Measurements from ENCODE around the gene TMEM179B.
"Not testable (repeated sequence)": the region's sequence is repeated elsewhere in the genome, so short reads cannot be mapped to it uniquely, and the experiment has no call there.

TMEM179B gene

GRCh38 chr11:62805076-62805892 lies 18.1 kb downstream of the TMEM179B start, which contains the start of gene NXF1:
Gene NXF1, minus strand, starts transcription at chr11:62805440. Its CDS starts 84 bp downstream, at chr11:62805356.
- no peaks in the 10 kb centered on the region for H3K27me3 ChIP-seq (ENCODE audit: control insufficient read depth in 5 of 5, insufficient read depth in 4 of 5, low read length in 5 of 5)
- H3K4me3 ChIP-seq (ENCODE audit: low read depth in 1 of 5, low read length in 5 of 5) = peak within 1 kb of the TSS; percentile 92 to 94 (median 93)
- peaks cover 3 to 31% (median 24%) of the 10 kb centered on the region in 5 donors for H3K4me1 ChIP-seq (ENCODE audit: control insufficient read depth in 5 of 5, insufficient read depth in 5 of 5, low read length in 5 of 5)
- no peaks in the 10 kb centered on the region for H3K9me3 ChIP-seq (ENCODE audit: control insufficient read depth in 5 of 5, low read length in 5 of 5)
- H3K9ac ChIP-seq (ENCODE audit: low read length in 5 of 5) = peak within 1 kb of the TSS; percentile 30 to 98 (median 93)
- H3K27ac ChIP-seq (ENCODE audit: low read depth, low read length) = peak within 1 kb of the TSS; percentile 77
- H3K36me3 ChIP-seq (ENCODE audit: control insufficient read depth in 5 of 5, insufficient read depth in 5 of 5, low read length in 5 of 5) = peaks cover 4 to 40% (median 35%) of the 10 kb centered on the region in 5 donors

- H3K27ac ChIP-seq (ENCODE audit: low read depth, low read length) = peak overlapping the region; percentile 77
- H3K4me1 ChIP-seq (ENCODE audit: control insufficient read depth in 5 of 5, insufficient read depth in 5 of 5, low read length in 5 of 5) = peaks cover 3 to 31% (median 24%) of the 10 kb centered on the region in 5 donors
- H3K4me3 ChIP-seq (ENCODE audit: low read depth in 1 of 5, low read length in 5 of 5) = peak overlapping the region; percentile 92 to 94 (median 93)
- H3K9ac ChIP-seq (ENCODE audit: low read length in 5 of 5) = peak overlapping the region in 4 of 5 donors; percentile 31 to 93 (median 70)
- no peaks in the 10 kb centered on the region for H3K27me3 ChIP-seq (ENCODE audit: control insufficient read depth in 5 of 5, insufficient read depth in 4 of 5, low read length in 5 of 5)
- peaks cover 4 to 33% (median 28%) of the 10 kb centered on the region in 5 donors for H3K36me3 ChIP-seq (ENCODE audit: control insufficient read depth in 5 of 5, insufficient read depth in 5 of 5, low read length in 5 of 5)
- no peaks in the 10 kb centered on the region for H3K9me3 ChIP-seq (ENCODE audit: control insufficient read depth in 5 of 5, low read length in 5 of 5)
These were observed 18.8 kb downstream of the TMEM179B start for GRCh38 chr11:62805961-62806441.

- H3K36me3 ChIP-seq (ENCODE audit: control insufficient read depth in 5 of 5, insufficient read depth in 5 of 5, low read length in 5 of 5) = peaks cover 0 to 27% (median 21%) of the 10 kb centered on the region in 5 donors
- peaks cover 3 to 31% (median 24%) of the 10 kb centered on the region in 5 donors for H3K4me1 ChIP-seq (ENCODE audit: control insufficient read depth in 5 of 5, insufficient read depth in 5 of 5, low read length in 5 of 5)
- no peaks in the 10 kb centered on the region for H3K9me3 ChIP-seq (ENCODE audit: control insufficient read depth in 5 of 5, low read length in 5 of 5)
- peak overlapping the region in 1 of 5 donors; percentile 16 for H3K9ac ChIP-seq (ENCODE audit: low read length in 5 of 5)
- H3K27me3 ChIP-seq (ENCODE audit: control insufficient read depth in 5 of 5, insufficient read depth in 4 of 5, low read length in 5 of 5) = no peaks in the 10 kb centered on the region
- H3K27ac ChIP-seq (ENCODE audit: low read depth, low read length) = no peak overlapping the region
- H3K4me3 ChIP-seq (ENCODE audit: low read depth in 1 of 5, low read length in 5 of 5) = no peak overlapping the region
These were observed 19.5 kb downstream of the TMEM179B start for GRCh38 chr11:62806611-62807121.

GRCh38 chr11:62810748-62811147 lies 23.5 kb downstream of the TMEM179B start:
- Histone ChIP-seq H3K4me3 (ENCODE audit: low read depth in 1 of 5, low read length in 5 of 5) (no peak overlapping the region), H3K9me3 (ENCODE audit: control insufficient read depth in 5 of 5, low read length in 5 of 5) (no peaks in the 10 kb centered on the region), H3K27me3 (ENCODE audit: control insufficient read depth in 5 of 5, insufficient read depth in 4 of 5, low read length in 5 of 5) (no peaks in the 10 kb centered on the region), H3K4me1 (ENCODE audit: control insufficient read depth in 5 of 5, insufficient read depth in 5 of 5, low read length in 5 of 5) (peaks cover 0 to 11% (median 5%) of the 10 kb centered on the region in 5 donors), H3K27ac (ENCODE audit: low read depth, low read length) (no peak overlapping the region), H3K36me3 (ENCODE audit: control insufficient read depth in 5 of 5, insufficient read depth in 5 of 5, low read length in 5 of 5) (peaks cover 0 to 18% (median 9%) of the 10 kb centered on the region in 5 donors), H3K9ac (ENCODE audit: low read length in 5 of 5) (no peak overlapping the region)

GRCh38 chr11:62811659-62812058 lies 24.5 kb downstream of the TMEM179B start:
- Histone ChIP-seq H3K9ac (ENCODE audit: low read length in 5 of 5) (no peak overlapping the region), H3K9me3 (ENCODE audit: control insufficient read depth in 5 of 5, low read length in 5 of 5) (no peaks in the 10 kb centered on the region), H3K27me3 (ENCODE audit: control insufficient read depth in 5 of 5, insufficient read depth in 4 of 5, low read length in 5 of 5) (no peaks in the 10 kb centered on the region)

GRCh38 chr11:62816557-62816956 lies 29.4 kb downstream of the TMEM179B start:
- no peaks in the 10 kb centered on the region for H3K9me3 ChIP-seq (ENCODE audit: control insufficient read depth in 5 of 5, low read length in 5 of 5)
- no peak overlapping the region for H3K9ac ChIP-seq (ENCODE audit: low read length in 5 of 5)
- no peak overlapping the region for H3K27ac ChIP-seq (ENCODE audit: low read depth, low read length)
- H3K4me3 ChIP-seq (ENCODE audit: low read depth in 1 of 5, low read length in 5 of 5) = no peak overlapping the region
- H3K27me3 ChIP-seq (ENCODE audit: control insufficient read depth in 5 of 5, insufficient read depth in 4 of 5, low read length in 5 of 5) = no peaks in the 10 kb centered on the region
- peaks cover 3 to 41% (median 20%) of the 10 kb centered on the region in 5 donors for H3K36me3 ChIP-seq (ENCODE audit: control insufficient read depth in 5 of 5, insufficient read depth in 5 of 5, low read length in 5 of 5)
- no peaks in the 10 kb centered on the region for H3K4me1 ChIP-seq (ENCODE audit: control insufficient read depth in 5 of 5, insufficient read depth in 5 of 5, low read length in 5 of 5)

More at GRCh38 chr11:62811659-62812058, 24.5 kb downstream of the TMEM179B start:
- H3K27ac ChIP-seq (ENCODE audit: low read depth, low read length) = no peak overlapping the region
- H3K4me1 ChIP-seq (ENCODE audit: control insufficient read depth in 5 of 5, insufficient read depth in 5 of 5, low read length in 5 of 5) = peaks cover 0 to 2% (median 0%) of the 10 kb centered on the region in 5 donors
- H3K36me3 ChIP-seq (ENCODE audit: control insufficient read depth in 5 of 5, insufficient read depth in 5 of 5, low read length in 5 of 5) = peaks cover 0 to 18% (median 7%) of the 10 kb centered on the region in 5 donors
- H3K4me3 ChIP-seq (ENCODE audit: low read depth in 1 of 5, low read length in 5 of 5) = no peak overlapping the region

GRCh38 chr11:62817129-62817528 lies 29.9 kb downstream of the TMEM179B start:
- no peaks in the 10 kb centered on the region for H3K9me3 ChIP-seq (ENCODE audit: control insufficient read depth in 5 of 5, low read length in 5 of 5)
- H3K27me3 ChIP-seq (ENCODE audit: control insufficient read depth in 5 of 5, insufficient read depth in 4 of 5, low read length in 5 of 5) = no peaks in the 10 kb centered on the region
- no peak overlapping the region for H3K27ac ChIP-seq (ENCODE audit: low read depth, low read length)
- no peak overlapping the region for H3K9ac ChIP-seq (ENCODE audit: low read length in 5 of 5)
- no peak overlapping the region for H3K4me3 ChIP-seq (ENCODE audit: low read depth in 1 of 5, low read length in 5 of 5)
- H3K4me1 ChIP-seq (ENCODE audit: control insufficient read depth in 5 of 5, insufficient read depth in 5 of 5, low read length in 5 of 5) = no peaks in the 10 kb centered on the region
- peaks cover 3 to 47% (median 24%) of the 10 kb centered on the region in 5 donors for H3K36me3 ChIP-seq (ENCODE audit: control insufficient read depth in 5 of 5, insufficient read depth in 5 of 5, low read length in 5 of 5)

- H3K4me3 ChIP-seq (ENCODE audit: low read depth in 1 of 5, low read length in 5 of 5) = no peak overlapping the region
- no peak overlapping the region for H3K9ac ChIP-seq (ENCODE audit: low read length in 5 of 5)
- H3K9me3 ChIP-seq (ENCODE audit: control insufficient read depth in 5 of 5, low read length in 5 of 5) = no peaks in the 10 kb centered on the region
- H3K36me3 ChIP-seq (ENCODE audit: control insufficient read depth in 5 of 5, insufficient read depth in 5 of 5, low read length in 5 of 5) = peaks cover 12 to 84% (median 67%) of the 10 kb centered on the region in 5 donors
- H3K4me1 ChIP-seq (ENCODE audit: control insufficient read depth in 5 of 5, insufficient read depth in 5 of 5, low read length in 5 of 5) = peaks cover 0 to 6% (median 5%) of the 10 kb centered on the region in 5 donors
- H3K27me3 ChIP-seq (ENCODE audit: control insufficient read depth in 5 of 5, insufficient read depth in 4 of 5, low read length in 5 of 5) = no peaks in the 10 kb centered on the region
- H3K27ac ChIP-seq (ENCODE audit: low read depth, low read length) = no peak overlapping the region
These were observed 36.5 kb downstream of the TMEM179B start for GRCh38 chr11:62823677-62824076.

- Histone ChIP-seq H3K36me3 (ENCODE audit: control insufficient read depth in 5 of 5, insufficient read depth in 5 of 5, low read length in 5 of 5) (peaks cover 12 to 46% (median 43%) of the 10 kb centered on the region in 5 donors), H3K4me1 (ENCODE audit: control insufficient read depth in 5 of 5, insufficient read depth in 5 of 5, low read length in 5 of 5) (peaks cover 10 to 32% (median 28%) of the 10 kb centered on the region in 5 donors)
- not testable (repeated sequence) for H3K9ac ChIP-seq (ENCODE audit: low read length in 5 of 5); H3K9me3 ChIP-seq (ENCODE audit: control insufficient read depth in 5 of 5, low read length in 5 of 5); H3K4me3 ChIP-seq (ENCODE audit: low read depth in 1 of 5, low read length in 5 of 5); H3K27ac ChIP-seq (ENCODE audit: low read depth, low read length); H3K27me3 ChIP-seq (ENCODE audit: control insufficient read depth in 5 of 5, insufficient read depth in 4 of 5, low read length in 5 of 5)
These were observed 40.9 kb downstream of the TMEM179B start for GRCh38 chr11:62828130-62828529.

All from subcutaneous abdominal adipose tissue (tissue), 5 donors.